HL-60 (cell line): Measurements from ENCODE around the gene DPH5.

Experiments
- DNase-seq, 2 experiments: peaks; one replicate each; pipeline ENCODE4 v3.0.0-alpha.2; 2010 to 2020; ENCODE audit warnings: low read depth in 1 of 2, low spot score in 1 of 2
- H3K27ac ChIP-seq: fragments of 250-450 bp; sonication (Bioruptor Pico); replicated peaks from 2 replicates; pipeline ENCODE4 v1.5.1; 2020; ENCODE audit warnings: mild to moderate bottlenecking, moderate library complexity
- H3K27me3 ChIP-seq: fragments of 250-450 bp; sonication (Bioruptor Pico); 2 replicates; pipeline ENCODE4 v1.5.1; 2021; ENCODE audit warnings: mild to moderate bottlenecking, moderate library complexity; ENCODE audit not compliant: insufficient read depth, poor library complexity, severe bottlenecking
- H3K4me3 ChIP-seq: replicated peaks from 2 replicates; pipeline ENCODE4 v1.5.1; 2011; ENCODE audit warnings: mild to moderate bottlenecking, control low read depth, low read length; ENCODE audit not compliant: insufficient read depth
- CTCF ChIP-seq: IDR thresholded peaks from one replicate; pipeline ENCODE4 v1.5.1; 2011; ENCODE audit warnings: low read length, control low read depth, inconsistent platforms; ENCODE audit not compliant: insufficient read depth
- GABPA ChIP-seq: IDR thresholded peaks from 2 replicates; pipeline ENCODE4 v1.6.1; 2012; ENCODE audit warnings: low read depth
- POLR2AphosphoS5 ChIP-seq: IDR thresholded peaks from 2 replicates; pipeline ENCODE4 v1.6.1; 2012; ENCODE audit warnings: low read depth
- REST ChIP-seq: IDR thresholded peaks from 2 replicates; pipeline ENCODE4 v1.6.1; 2012; ENCODE audit warnings: low read depth; ENCODE audit not compliant: insufficient replicate concordance
- SPI1 ChIP-seq: IDR thresholded peaks from 2 replicates; pipeline ENCODE4 v1.6.1; 2012; ENCODE audit warnings: low read depth, mild to moderate bottlenecking, borderline replicate concordance

Gene DPH5

GRCh38 chr1:101022294-101022693 lies 3.3 kb downstream of the DPH5 start:
- TF ChIP-seq REST (no peak), GABPA (no peak), CTCF (no peak), POLR2AphosphoS5 (no peak), SPI1 (no peak)
- no peaks in the 10 kb centered on the region for H3K27me3 ChIP-seq
- no peak overlapping the region for H3K27ac ChIP-seq
- no peak overlapping the region for H3K4me3 ChIP-seq
- DNase-seq: peak in 1 of 2 experiments; percentile 25

GRCh38 chr1:101017448-101017847 lies 8.1 kb downstream of the DPH5 start:
- Histone ChIP-seq H3K4me3 (no peak overlapping the region), H3K27me3 (no peaks in the 10 kb centered on the region), H3K27ac (no peak overlapping the region; the same call in 1 of the 2 replicates)
- TF ChIP-seq SPI1: no peak
- no peak for TF ChIP-seq POLR2AphosphoS5
- no peak for TF ChIP-seq GABPA
- no peak for TF ChIP-seq REST
- TF ChIP-seq CTCF: no peak
- DNase-seq: no peak

- DNase-seq: no peak
- Histone ChIP-seq H3K27ac (no peak overlapping the region), H3K27me3 (no peaks in the 10 kb centered on the region), H3K4me3 (no peak overlapping the region)
- TF ChIP-seq GABPA (no peak), SPI1 (no peak), POLR2AphosphoS5 (no peak), REST (no peak), CTCF (no peak)
Measured at GRCh38 chr1:101013776-101014175, 11.8 kb downstream of the DPH5 start.
